ENCODE results near the gene THUMPD2.

- no peak for TF ChIP-seq EZH2 (IDR thresholded peaks at IDR 0.05; ENCODE audit: insufficient read depth, poor library complexity, severe bottlenecking)
- TF ChIP-seq EZH2phosphoT487 (IDR thresholded peaks at IDR 0.05; ENCODE audit: insufficient read depth, low read depth): no peak
These were observed 48.3 kb downstream of the THUMPD2 start for GRCh38 chr2:39730685-39731302.
